ENCODE measurements around the gene TBC1D24.

DNA sequence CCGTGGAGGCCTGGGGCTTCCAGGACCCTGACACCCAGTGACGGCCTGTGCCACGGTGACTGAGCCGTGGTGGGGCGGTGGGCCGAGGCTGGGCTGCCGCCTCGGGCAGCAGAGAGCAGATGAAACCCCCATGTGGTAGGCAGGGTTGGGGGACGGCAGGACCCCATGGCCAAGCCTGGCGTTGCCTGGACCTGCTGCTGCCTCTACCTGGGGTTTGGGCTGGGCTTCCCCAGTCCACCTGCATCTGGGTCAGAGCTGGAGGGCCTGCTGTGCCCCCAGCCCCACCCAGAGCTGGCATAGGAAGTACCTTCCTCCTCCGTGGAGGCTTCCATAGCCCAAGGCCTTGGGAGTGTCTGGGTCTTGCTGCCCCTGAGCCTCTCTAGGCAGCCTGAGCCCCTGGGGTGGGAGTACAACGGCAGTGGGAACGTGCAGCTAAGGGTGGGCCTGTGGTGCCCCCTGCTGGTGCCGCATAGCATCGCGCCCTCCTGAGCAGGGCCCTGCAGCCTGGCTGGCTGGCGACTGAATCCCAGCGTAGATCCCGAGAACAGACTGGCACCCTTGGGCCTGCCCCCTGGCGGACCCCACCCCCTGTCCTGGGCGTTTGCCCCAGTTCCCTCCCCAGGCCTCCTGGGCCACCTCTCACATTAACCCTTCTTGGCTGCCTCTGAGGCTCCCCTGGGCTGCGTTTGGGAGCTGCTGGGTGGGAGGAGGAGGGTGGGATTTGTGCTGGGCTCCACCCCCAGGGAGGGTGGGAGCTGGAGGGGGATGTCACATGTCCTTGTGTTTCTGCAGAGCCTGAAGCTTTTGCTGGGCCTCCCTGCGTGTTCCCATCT lies 26.2 kb downstream of the TBC1D24 start:
- TF ChIP-seq SIN3A (IDR thresholded peaks at IDR 0.05; ENCODE audit: borderline replicate concordance in 2 of 2, control insufficient read depth in 1 of 2, low read depth in 2 of 2, low read length in 2 of 2) (no peak), HNRNPUL1 (IDR thresholded peaks at IDR 0.05; ENCODE audit: low read length) (no peak), ZNF274 (IDR thresholded peaks at IDR 0.05; ENCODE audit: borderline replicate concordance, low read depth, low read length) (no peak), MIER1 (IDR thresholded peaks at IDR 0.05; ENCODE audit: low read depth) (no peak), CHD2 (IDR thresholded peaks at IDR 0.05; ENCODE audit: low read depth, low read length) (no peak), EHMT2 (IDR thresholded peaks at IDR 0.05) (no peak)
- TF ChIP-seq, protein P1, sequence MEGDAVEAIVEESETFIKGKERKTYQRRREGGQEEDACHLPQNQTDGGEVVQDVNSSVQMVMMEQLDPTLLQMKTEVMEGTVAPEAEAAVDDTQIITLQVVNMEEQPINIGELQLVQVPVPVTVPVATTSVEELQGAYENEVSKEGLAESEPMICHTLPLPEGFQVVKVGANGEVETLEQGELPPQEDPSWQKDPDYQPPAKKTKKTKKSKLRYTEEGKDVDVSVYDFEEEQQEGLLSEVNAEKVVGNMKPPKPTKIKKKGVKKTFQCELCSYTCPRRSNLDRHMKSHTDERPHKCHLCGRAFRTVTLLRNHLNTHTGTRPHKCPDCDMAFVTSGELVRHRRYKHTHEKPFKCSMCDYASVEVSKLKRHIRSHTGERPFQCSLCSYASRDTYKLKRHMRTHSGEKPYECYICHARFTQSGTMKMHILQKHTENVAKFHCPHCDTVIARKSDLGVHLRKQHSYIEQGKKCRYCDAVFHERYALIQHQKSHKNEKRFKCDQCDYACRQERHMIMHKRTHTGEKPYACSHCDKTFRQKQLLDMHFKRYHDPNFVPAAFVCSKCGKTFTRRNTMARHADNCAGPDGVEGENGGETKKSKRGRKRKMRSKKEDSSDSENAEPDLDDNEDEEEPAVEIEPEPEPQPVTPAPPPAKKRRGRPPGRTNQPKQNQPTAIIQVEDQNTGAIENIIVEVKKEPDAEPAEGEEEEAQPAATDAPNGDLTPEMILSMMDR (IDR thresholded peaks at IDR 0.05 in 2 of 3, conservative IDR thresholded peaks at IDR 0.05 in 1 of 3; ENCODE audit: insufficient read depth in 2 of 3, low read depth in 1 of 3, low read length in 3 of 3) = peak; percentile 92 to 95 (median 95)
